OCI-LY7 (cell line): ENCODE results near the gene TCEANC2. TPM values are rescaled to one million over a fixed set of nuclear protein-coding genes. Genes with fewer than 3 reads are reported as not detected.
A peak's percentile ranks its signal among the peaks of the same experiment; 100 is the strongest.

Experiments
- BruUV-seq: library from RNA; stranded (reverse); fragments of 400-500 nt; replicated peaks from 2 replicates; lab custom pipeline; 2021; lab: Mats Ljungman, UMichigan
- CTCF ChIA-PET: fragments of 300-600 bp; sonication (Branson Sonifier 250); formaldehyde crosslinking; loops from one replicate; lab custom pipeline; 2022; ENCODE audit warnings: antibody characterized with exemption; ENCODE audit not compliant: unreplicated experiment; lab: Charles Lee
- POLR2A ChIA-PET: fragments of 300-600 bp; sonication (Branson Sonifier 250); formaldehyde crosslinking; loops from one replicate; lab custom pipeline; 2022; ENCODE audit warnings: antibody characterized with exemption; lab: Charles Lee
- DNase-seq: peaks from one replicate; pipeline ENCODE4 v3.0.0-alpha.2; 2015; ENCODE audit warnings: low spot score
- H2AFZ ChIP-seq: fragments of 200-600 bp; sonication (generic), shearing (Covaris generic); 2 replicates; pipeline ENCODE4 v1.6.1; 2014; ENCODE audit warnings: mild to moderate bottlenecking, antibody characterized with exemption, low read length, moderate library complexity
- H3K27ac ChIP-seq: fragments of 200-600 bp; sonication (generic); 2 replicates; pipeline ENCODE4 v1.5.1; 2014; ENCODE audit warnings: mixed run types, low read depth, mild to moderate bottlenecking, moderate library complexity, low read length, inconsistent platforms; ENCODE audit not compliant: poor library complexity, severe bottlenecking
- H3K36me3 ChIP-seq: fragments of 200-600 bp; sonication (generic); 2 replicates; pipeline ENCODE4 v1.6.1; 2014; ENCODE audit warnings: mild to moderate bottlenecking, antibody characterized with exemption, low read length, moderate library complexity, mixed read lengths; ENCODE audit not compliant: insufficient read depth
- H3K4me1 ChIP-seq: fragments of 200-600 bp; sonication (generic); 2 replicates; pipeline ENCODE4 v1.5.1; 2014; ENCODE audit warnings: mild to moderate bottlenecking, low read length; ENCODE audit not compliant: insufficient read depth, poor library complexity, severe bottlenecking
- H3K4me2 ChIP-seq: fragments of 200-600 bp; sonication (generic); 2 replicates; pipeline ENCODE4 v1.6.1; 2014; ENCODE audit warnings: mild to moderate bottlenecking, low read length
- H3K4me3 ChIP-seq: fragments of 200-600 bp; sonication (generic); 2 replicates; pipeline ENCODE4 v1.5.1; 2014; ENCODE audit warnings: mild to moderate bottlenecking, low read depth, low read length; ENCODE audit not compliant: poor library complexity, severe bottlenecking
- H3K79me2 ChIP-seq: fragments of 200-600 bp; sonication (generic); 2 replicates; pipeline ENCODE4 v1.6.1; 2016; ENCODE audit warnings: low read depth, mild to moderate bottlenecking, low read length, moderate library complexity, mixed read lengths; ENCODE audit not compliant: insufficient read depth
- H3K9me2 ChIP-seq: fragments of 200-600 bp; sonication (generic); 2 replicates; pipeline ENCODE4 v1.6.1; 2016; ENCODE audit warnings: mild to moderate bottlenecking, low read length, mixed read lengths; ENCODE audit not compliant: insufficient read depth
- H3K9me3 ChIP-seq: fragments of 200-600 bp; sonication (generic); 2 replicates; pipeline ENCODE4 v1.6.1; 2014; ENCODE audit warnings: mild to moderate bottlenecking, mixed run types, low read length, mixed read lengths
- H4K20me1 ChIP-seq: fragments of 200-600 bp; sonication (generic); 2 replicates; pipeline ENCODE4 v1.6.1; 2014; ENCODE audit warnings: mild to moderate bottlenecking, antibody characterized with exemption, low read length, moderate library complexity, mixed read lengths; ENCODE audit not compliant: insufficient read depth
- CTCF ChIP-seq: fragments of 200-600 bp; sonication (generic); conservative IDR thresholded peaks from 2 replicates; pipeline ENCODE4 v1.5.1; 2014; ENCODE audit warnings: mild to moderate bottlenecking, antibody characterized with exemption, low read length, moderate library complexity, mixed read lengths
- EZH2phosphoT487 ChIP-seq: fragments of 200-600 bp; sonication (generic); IDR thresholded peaks from 2 replicates; pipeline ENCODE4 v1.6.1; 2018; ENCODE audit warnings: low read depth, borderline replicate concordance, mild to moderate bottlenecking, mixed run types, antibody characterized with exemption, low read length, moderate library complexity, mixed read lengths
- intact Hi-C: fragments of 100-400 bp; cut with micrococcal nuclease; formaldehyde crosslinking; loops from one replicate; pipeline ENCODE4 v1.10.0; 2022; ENCODE audit not compliant: unreplicated experiment
- total RNA-seq, 2 experiments: library from RNA; depleted of rRNA in 1 of 2; stranded (reverse); fragments of >200 nt in 1 of 2; shearing (Covaris generic) in 1 of 2; gene quantifications; 2 replicates each; pipeline ENCODE4 v1.2.3, GENCODE V29; 2014 to 2022

Gene TCEANC2
- total RNA-seq, 2 experiments from 2014 or later = 5.1 to 9.5 TPM

- H3K4me2 ChIP-seq = no peak overlapping the region
- no peak overlapping the region for H3K4me3 ChIP-seq
- no peaks in the 10 kb centered on the region for H3K9me2 ChIP-seq
- intact Hi-C loops = no loop called here
- H3K27ac ChIP-seq = no peak overlapping the region
- H3K79me2 ChIP-seq = no peaks in the 10 kb centered on the region
- no TSS peak for BruUV-seq
- CTCF ChIA-PET = no interaction called here
- TF ChIP-seq CTCF (no peak), EZH2phosphoT487 (no peak)
- H3K9me3 ChIP-seq = no peaks in the 10 kb centered on the region
- no peak overlapping the region for H2AFZ ChIP-seq
- DNase-seq = peak; percentile 5
- no peaks in the 10 kb centered on the region for H3K36me3 ChIP-seq
- H4K20me1 ChIP-seq = no peaks in the 10 kb centered on the region
- POLR2A ChIA-PET = no interaction called here
- no peaks in the 10 kb centered on the region for H3K4me1 ChIP-seq
These were observed 42.3 kb downstream of the TCEANC2 start for GRCh38 chr1:54095546-54096226.

GRCh38 chr1:54096227-54096876 is 42.9 kb downstream of the TCEANC2 start:
- no TSS peak for BruUV-seq
- H2AFZ ChIP-seq = no peak overlapping the region
- H3K4me2 ChIP-seq = no peak overlapping the region
- ChIA-PET POLR2A (no interaction called here), CTCF (no interaction called here)
- H4K20me1 ChIP-seq = no peaks in the 10 kb centered on the region
- H3K27ac ChIP-seq = no peak overlapping the region
- no peak for TF ChIP-seq EZH2phosphoT487
- no peak for TF ChIP-seq CTCF
- no peaks in the 10 kb centered on the region for H3K9me3 ChIP-seq
- H3K9me2 ChIP-seq = no peaks in the 10 kb centered on the region
- intact Hi-C loops = no loop called here
- no peak for DNase-seq
- no peaks in the 10 kb centered on the region for H3K4me1 ChIP-seq
- no peaks in the 10 kb centered on the region for H3K79me2 ChIP-seq
- no peaks in the 10 kb centered on the region for H3K36me3 ChIP-seq
- H3K4me3 ChIP-seq = no peak overlapping the region

- CTCF ChIA-PET = no interaction called here
- no TSS peak for BruUV-seq
These were observed 43.5 kb downstream of the TCEANC2 start for GRCh38 chr1:54096877-54097240.

More at GRCh38 chr1:54096877-54097240, 43.5 kb downstream of the TCEANC2 start:
- intact Hi-C loops = no loop called here
- H3K79me2 ChIP-seq = no peaks in the 10 kb centered on the region
- H3K4me2 ChIP-seq = no peak overlapping the region
- H3K9me2 ChIP-seq = no peaks in the 10 kb centered on the region
- H2AFZ ChIP-seq = no peak overlapping the region
- TF ChIP-seq EZH2phosphoT487 (no peak), CTCF (no peak)
- no peak overlapping the region for H3K4me3 ChIP-seq
- H3K9me3 ChIP-seq = no peaks in the 10 kb centered on the region
- H3K36me3 ChIP-seq = no peaks in the 10 kb centered on the region
- H3K4me1 ChIP-seq = no peaks in the 10 kb centered on the region
- no peaks in the 10 kb centered on the region for H4K20me1 ChIP-seq
- H3K27ac ChIP-seq = no peak overlapping the region
- DNase-seq = no peak
- POLR2A ChIA-PET = no interaction called here
